Nucleus accumbens (tissue), 56 donors: ENCODE results near the gene TMEM238.
"Not testable (repeated sequence)": the region's sequence is repeated elsewhere in the genome, so short reads cannot be mapped to it uniquely, and the experiment has no call there.

ENCODE experiments used
- DNase-seq, 56 donors: peaks; one replicate each; lab custom pipeline; 2025; lab: John Stamatoyannopoulos, UW

Gene TMEM238, protein sequence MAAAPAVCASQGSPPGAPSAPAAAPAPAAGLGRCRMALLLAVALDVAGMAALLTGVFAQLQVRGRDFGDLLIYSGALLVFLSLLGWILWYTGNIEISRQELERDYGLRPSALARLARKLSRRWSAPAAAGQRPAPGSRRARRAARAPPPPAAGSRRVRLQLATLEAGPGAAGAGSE

DNA sequence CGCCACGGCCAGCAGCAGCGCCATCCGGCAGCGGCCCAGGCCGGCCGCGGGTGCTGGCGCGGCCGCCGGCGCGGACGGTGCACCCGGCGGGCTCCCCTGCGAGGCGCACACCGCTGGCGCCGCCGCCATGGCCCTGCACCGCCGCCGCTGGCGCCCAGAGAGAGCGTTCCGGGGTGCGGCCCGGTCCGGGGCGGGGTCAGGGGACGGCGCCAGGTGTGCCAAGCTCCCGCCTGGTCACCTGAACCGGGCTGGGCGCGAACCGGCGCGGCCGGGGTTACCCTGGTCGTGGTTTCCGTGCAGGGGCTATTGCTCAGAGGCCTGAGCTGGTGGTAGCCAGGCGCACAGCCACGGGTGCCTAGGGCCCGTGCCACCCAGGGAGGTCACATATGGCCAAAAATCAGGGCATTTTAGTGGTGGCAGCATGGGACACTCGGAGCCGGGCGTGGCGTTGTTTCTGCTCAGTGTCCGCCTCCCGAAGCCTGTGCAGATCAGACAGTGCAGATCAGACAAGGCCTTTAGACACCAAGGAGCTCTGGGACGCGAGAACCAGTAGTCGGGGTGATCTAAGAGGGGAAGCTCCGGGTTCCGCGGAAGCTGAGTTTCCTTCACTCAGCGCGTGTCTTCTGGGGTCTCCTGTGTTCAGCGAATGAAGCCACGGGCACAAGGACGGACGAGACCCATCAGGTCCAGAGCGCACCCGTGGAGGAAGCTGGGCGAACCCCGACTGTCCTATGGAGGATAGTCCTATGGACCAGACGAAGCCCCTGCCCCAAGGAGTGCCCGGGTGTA is at the start of gene TMEM238:
TMEM238 (minus strand) TSS at position 162 of the 789 bp plus-strand sequence; CDS start at position 129, 33 bp downstream.
- DNase-seq: peak in 20 of 56 donors; percentile 8 to 58 (median 41)

DNA sequence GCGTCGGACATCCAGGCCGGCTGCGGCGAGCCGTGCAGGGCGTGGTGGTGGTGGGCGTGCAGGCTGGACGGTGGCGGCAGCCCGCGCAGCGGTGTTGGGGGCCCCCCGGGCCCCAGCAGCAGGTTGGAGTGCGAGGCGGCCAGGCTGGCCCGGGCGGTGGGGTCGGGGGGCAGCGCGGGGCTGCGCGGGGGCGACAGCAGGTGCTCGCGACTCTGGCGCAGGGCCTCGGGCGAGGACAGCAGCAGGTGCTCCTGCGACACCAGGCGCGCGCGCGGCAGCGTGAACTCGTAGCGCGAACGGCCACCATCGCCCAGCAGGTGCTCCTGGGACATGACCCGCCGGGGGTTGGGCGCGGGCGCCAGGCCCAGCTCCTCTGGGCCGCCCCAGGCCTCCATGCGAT is 49.2 kb upstream of the TMEM238 start:
- no peak for DNase-seq

DNA sequence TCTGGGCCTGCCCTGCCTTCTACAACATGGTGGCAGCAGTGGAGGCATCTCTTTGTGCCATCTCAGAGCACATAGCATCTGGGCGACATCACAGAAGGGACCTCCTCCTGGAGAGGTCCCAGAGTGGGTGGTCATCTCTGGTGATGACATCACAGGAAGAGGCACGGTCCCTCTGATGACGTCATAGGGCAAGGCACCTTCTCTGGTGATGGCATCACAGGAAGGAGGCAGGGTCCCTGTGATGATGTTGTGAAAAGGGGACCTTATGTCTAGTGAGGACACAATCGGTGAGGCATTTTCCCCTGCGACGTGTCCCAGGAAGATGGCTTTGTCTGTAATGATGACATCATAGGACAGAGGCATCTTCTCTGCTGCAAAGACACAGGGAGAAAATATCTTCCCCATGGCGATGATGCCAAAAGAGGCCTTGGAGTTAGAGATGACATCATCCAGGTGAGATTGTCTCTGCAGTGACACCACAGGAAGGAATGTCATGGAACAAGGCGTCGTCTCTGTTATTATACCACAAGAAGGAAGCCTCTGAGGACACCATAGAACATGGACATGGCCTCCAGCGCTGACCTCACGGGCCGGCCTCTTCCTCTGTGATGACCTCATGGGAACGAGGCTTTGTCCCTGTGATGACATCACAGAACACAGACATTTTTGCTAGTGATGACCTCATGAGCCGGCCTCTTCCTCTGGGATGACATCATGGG is 48.3 kb upstream of the TMEM238 start:
- no peak for DNase-seq

DNA sequence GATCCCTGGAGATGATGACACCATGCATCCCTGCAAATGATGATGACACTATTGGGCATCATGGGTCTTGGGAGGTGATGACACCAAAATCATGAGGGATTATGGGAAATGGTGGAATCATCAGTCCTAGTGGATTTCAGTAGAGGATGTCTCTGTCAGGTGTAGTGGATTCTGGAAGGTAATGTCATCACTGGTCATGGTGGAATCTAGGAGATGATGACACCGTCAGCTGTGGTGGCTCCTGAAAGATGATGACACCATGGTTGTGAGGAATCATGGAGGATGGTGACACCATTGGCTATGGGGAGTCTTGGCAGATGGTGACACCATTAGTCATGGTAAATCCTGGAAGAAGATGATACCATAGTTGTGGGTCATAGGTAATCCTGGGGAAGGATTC is 47.1 kb upstream of the TMEM238 start:
- no peak for DNase-seq

DNA sequence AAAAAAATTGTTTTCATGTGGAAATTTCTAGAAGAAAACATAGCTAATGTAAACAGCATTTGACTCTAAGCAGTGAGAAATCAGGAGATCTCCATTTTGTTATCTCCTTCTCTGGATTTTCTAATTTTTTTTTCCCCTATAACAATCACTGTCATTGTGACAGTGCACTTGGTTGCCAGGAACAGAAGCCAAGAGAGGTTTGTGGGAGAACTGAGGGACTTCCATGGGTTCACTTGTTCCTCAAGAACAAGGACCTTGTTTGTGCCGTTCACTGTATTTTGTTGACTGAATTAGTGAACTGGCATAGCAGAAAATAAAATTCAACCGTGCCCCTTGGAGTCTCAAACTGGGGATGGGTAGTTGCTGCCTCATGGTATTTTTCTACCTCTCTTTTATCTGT is 42.0 kb upstream of the TMEM238 start:
- DNase-seq: peak in 42 of 56 donors; percentile 12 to 80 (median 53)

DNA sequence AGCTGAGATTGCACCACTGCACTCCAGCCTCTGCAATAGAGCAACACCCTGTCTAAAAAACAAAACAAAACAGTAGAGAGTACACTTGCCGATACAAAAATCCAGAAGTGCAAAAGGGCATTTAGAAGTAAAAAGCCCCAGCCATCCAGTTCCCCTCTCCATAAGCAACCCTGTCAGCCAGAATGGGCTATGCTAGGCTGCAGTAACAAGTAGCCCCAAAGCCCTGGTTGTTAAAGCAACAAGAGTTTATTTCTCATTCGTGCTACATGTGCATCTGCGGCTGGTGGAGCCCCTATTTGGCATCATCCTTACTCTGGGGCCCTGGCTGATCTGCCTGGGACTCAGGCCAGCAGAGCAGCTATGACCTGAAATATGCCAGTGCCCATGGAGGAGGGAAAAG is 40.4 kb upstream of the TMEM238 start:
- DNase-seq: no peak

DNA sequence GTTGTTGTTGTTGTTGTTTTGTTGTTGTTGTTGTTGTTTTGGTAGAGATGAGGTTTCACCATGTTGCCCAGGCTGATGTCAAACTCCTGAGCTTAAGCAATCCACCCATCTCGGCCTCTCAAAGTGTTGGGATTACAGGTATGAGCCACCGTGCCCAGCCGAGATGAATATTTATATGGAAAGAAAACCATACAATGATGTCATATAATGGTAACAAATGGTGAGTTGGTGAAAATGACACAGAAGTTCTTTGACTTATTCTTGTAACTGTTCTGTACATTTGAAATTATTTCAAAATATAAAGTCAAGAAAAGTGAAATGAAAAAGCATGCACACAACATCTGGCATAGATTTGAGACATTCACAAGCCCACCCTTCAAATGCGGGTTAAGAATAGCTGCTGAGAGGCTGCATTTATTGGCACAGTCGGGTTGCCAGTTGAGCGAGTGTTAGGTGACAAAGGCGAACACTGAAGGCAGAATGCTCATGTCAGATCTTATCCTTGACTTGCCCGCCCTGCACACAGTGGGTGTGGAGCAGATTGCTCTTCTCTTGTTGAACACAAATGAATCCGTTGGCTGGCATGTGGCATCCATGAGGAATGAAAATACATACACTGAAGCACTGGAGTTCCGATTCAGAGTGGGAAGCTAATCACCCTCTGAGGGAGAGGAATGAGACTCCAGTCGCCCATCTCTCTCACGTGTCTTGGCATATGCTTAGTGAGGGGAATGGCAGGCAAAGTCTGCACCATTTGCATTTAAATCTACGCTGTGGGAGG is 39.3 kb upstream of the TMEM238 start:
- peak in 18 of 56 donors; percentile 11 to 73 (median 33) for DNase-seq

DNA sequence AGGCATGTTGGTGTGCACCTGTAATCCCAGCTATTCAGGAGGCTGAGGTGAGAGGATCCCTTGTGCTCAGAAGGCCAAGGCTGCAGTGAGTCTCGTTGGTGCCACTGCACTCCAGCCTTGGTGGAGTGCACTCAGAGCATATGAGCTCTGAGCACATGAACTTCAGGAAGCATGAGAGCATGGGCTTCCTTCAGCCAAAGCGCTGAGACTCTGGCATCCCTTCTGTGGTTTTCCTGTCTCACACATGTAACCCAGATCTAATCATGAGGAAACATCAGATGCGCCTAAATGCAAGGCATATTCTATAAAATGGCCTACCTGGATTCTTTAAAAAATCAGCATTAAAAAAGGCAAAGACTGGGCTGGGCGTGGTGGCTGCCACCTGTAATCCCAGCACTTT is 37.2 kb upstream of the TMEM238 start:
- not testable (repeated sequence) for DNase-seq

DNA sequence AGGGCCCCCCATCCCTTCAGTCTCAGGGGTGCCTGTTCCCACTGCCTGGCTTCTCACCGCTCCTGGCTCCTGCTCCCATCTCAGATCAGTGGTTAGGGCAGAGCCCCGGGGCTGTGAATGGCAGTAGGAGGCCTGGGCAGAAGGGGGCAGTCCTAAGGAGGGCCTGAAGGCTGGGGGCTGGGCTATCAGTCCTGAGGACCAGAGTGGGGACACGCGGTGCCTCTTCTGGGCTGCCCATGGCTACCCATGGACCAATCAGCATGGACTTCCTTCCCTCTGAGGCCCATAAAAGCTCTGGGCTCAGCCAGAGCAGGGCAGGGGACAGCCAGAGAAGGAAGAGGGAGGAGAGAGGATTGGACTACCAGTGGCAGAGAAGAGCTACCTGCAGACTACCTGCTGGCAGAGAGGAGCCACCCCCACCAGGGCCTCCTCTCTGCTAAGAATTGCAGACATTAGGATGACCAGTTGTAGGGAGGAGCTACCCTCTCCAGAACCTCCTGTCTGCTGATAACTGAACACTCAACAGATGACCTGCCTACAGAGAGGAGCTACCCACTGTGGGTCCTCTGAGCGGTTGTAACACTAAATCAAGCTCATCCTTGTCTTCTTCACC is 35.6 kb upstream of the TMEM238 start:
- DNase-seq: peak in 16 of 56 donors; percentile 8 to 41 (median 26)

DNA sequence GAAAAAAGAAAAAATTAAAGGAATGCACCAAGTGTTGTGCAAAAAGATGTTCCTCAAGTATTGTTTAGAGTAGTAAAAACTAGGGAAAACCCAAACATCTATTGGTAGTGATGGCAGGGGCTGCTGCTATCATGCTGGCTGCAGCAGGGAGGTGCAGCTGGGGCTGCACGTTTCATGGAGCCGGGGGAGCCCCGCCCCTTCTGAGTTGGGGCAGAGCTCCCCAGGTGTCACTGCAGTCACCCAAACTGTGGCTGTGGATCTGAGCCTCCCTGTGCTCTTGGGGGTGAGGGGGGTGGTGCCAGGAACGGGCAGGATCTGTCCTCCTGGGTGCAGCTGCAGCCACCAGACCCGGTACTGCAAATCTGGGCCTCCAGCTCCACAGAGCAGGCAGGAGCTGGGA is 35.0 kb upstream of the TMEM238 start:
- peak in 4 of 56 donors; percentile 11 to 35 (median 22) for DNase-seq

DNA sequence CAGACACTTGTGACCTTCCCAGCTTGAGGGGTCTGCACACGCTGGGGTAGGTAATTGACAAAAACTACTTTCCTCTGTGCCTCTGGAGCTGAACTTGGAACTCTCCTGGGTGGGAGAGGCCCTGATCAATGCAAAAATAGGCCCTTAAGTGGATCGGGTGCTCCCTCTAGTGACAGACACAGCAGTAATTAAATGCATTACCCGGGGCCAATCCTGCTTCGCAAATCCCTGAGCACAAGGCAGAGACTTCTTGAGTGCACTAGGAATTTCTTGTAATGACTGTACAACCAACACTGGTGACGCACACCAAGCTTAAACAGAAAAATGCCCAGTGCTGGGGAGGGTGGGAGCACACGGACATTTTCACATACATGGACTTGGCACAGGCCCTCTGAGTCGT is 34.1 kb upstream of the TMEM238 start:
- peak in 45 of 56 donors; percentile 7 to 77 (median 42) for DNase-seq

DNA sequence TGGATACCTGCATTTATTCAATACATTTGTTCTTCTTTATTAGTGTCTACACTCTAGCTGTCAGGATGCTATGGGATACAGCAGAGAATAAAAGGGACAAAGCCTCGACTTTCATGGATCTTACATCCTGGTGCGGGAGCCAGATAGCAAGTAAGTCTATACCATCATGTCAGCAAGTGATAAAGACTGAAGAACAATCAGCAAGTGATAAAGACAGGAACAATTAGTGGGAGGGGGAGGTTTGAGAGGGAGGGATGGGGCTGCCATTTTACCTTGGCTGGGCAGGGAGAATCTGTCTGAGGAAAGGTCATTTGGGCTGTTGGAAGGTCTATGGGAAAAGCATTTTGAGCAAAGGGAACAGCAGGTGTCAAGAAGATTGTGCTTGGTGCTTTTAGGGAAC is 26.1 kb upstream of the TMEM238 start:
- DNase-seq: no peak

DNA sequence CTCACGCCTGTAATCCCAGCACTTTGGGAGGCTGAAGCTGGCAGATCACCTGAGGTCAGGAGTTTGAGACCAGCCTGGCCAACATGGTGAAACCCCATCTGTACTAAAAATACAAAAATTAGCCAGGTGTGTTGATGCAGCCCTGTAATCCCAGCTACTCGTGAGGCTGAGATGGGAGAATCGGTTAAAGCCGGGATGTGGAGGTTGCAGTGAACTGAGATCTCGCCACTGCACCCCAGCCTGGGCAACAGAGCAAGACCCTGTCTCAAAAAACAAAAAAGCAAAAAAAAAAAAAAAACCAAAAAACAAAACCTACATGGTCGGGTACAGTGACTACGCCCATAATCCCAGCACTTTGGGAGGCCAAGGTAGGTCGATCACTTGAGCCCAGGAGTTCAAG is 25.1 kb upstream of the TMEM238 start:
- not testable (repeated sequence) for DNase-seq

DNA sequence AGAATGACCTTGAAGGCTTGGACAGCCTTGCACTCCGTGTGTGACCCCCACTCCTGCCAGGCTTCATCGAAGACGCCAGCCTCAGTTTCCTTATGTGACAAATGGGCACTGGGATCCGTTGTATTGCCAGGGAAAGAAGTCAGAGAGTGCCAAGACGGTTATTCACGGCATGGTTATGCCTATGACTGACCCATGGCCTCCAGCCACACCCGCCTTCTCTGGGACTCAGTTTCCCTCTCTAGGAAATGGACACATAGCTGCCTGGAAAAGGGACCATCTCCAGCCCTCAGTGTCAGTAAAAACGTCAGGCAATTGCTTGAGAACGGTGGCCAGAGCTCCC is 24.4 kb upstream of the TMEM238 start:
- DNase-seq: no peak

DNA sequence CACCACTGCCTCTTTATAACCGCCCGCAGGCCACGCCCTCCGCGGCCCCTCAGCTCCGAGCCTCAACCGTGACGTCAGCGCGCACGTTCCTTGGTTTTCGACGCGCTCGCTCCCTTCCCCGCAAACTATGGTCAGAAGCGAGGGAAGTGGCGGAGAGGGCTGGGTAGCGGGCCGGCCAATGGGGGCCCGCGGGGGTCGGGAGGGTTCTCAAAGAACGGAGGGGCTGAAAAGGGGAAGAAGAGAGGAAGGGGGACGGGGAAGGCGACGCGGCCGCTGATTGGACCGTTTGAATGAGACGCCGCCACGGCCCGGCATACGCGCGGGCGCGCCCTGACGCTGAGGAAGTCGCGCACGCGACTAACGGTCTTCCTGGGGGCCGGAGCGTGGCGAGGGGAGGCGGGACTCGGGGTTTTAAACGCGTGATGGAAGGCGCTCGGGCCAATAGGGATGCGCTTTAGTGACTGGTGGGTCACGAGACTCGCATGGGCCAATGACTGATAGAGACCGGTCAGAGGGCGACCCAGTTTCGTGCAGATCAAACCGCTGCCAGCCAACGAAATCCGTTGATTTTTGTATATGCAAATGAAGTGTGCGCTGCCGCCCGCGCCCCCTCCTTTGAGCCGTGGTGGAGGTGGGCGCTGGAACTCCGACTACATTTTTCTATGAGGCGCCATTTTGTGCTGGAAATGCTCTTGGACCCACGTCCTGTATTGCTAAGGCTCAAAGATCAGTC is 23.9 kb upstream of the TMEM238 start:
- peak; percentile 87 to 100 (median 98) for DNase-seq

DNA sequence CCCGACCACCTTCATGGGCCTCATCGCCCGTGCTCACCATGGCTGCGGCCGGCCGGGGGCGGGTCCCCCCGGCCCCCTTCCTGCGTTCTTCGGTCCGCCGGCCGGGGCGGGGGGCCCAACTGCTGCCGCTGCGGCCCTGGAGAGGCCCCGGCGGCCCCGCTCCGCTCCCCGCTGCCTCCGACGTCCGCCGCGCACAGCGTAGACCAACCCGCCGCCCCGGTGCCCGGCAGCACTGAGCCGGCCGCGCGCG is 23.4 kb upstream of the TMEM238 start, which contains the start of gene UBE2S:
UBE2S (minus strand) TSS at position 239 of the 250 bp plus-strand sequence; CDS start at position 40, 199 bp downstream.
- DNase-seq: not testable (repeated sequence)

DNA sequence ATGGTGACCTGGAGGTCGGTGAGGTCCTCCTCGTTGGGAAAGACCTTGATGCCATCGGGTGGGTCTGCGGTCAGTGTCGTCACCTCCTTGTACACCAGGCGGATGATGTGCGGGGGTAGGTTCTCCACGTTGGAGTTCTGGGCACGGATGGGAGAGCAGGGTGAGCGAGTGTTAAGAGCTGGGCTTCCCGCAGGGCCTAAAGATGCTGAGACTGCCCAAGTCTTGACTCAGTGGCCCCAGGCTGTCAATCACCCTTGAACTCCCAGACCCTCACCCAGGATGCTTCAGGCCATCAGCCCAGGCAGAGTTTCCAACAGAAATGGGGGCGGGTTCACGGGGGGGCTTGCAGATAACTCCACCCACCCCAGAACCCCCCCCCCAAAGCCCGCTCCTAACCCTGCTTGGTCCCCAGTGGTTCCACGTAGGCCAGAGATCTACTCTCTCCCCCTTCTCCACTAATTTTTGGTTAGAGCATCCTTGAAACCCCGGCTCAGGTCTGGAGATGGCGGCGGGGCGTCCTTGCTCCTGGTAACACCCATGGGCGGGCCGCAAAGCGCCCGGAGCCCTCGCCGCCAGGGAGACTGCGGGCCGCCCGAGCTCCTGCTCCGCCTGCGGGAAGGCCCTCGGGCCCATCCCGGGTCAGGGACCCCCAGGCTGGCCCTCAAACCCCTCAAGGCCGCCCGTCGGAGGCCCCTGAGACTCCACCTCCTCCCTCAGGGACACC is 22.9 kb upstream of the TMEM238 start:
- DNase-seq: peak in 3 of 56 donors; percentile 54 to 66 (median 57)

DNA sequence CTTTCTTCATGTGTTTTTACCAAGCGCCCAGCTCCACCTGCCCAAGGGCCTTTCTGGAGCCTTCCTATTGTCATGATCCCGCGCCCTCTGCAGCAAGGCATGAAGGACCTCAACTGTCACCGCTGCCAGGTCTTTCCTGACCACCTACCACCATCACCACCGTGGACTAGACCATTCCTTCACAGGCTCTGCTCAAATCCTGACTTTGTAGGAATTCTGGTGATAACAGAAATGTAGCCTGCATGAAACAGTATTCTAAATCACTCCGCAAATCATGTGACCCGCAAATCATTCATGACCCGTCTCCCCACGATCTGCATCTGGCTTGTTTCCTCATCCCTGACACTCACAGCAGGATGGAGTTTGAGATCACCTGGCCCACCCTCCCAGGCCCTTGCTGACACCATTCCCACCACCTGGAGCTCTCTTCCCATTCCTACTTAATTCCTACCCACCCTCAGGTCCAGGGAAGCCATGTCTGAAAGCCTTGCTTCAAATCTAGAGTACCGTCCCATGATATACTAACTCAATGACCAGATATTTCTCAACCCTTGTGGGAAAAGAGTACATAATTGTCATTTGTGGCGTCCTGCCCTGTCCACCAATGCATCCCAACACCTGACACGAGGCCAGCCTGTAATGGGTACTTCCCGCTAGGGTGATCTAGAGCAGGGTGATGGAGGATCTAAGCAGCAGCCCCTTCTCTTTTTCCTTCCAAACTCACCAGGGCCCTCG is 22.2 kb upstream of the TMEM238 start:
- no peak for DNase-seq
